Natural killer cell (primary cell): Measurements from ENCODE around the gene NDUFS6. TPM values are rescaled to one million over a fixed set of nuclear protein-coding genes. Genes with fewer than 3 reads are reported as not detected.

Experiments
- ATAC-seq, 3 donors: fragments of 150-1000 bp in 2 of 3; fragments of 200-7000 bp in 1 of 3; cut with Tn5 transposase; 1 replicate in 1 of 3; 2 replicates in 2 of 3; pipeline ENCODE4 v1.10.0; 2021; ENCODE audit warnings: mild to moderate bottlenecking in 2 of 3, moderate library complexity in 2 of 3
- DNase-seq, 2 donors: peaks; one replicate each; pipeline versions ENCODE4 v3.0.0 to v3.0.0-alpha.2; 2013 to 2021; ENCODE audit warnings: mixed read lengths in 1 of 2
- H3K27ac ChIP-seq: one replicate; pipeline ENCODE4 v1.5.1; 2013; ENCODE audit warnings: mild to moderate bottlenecking, low read length
- H3K27me3 ChIP-seq: one replicate; pipeline ENCODE4 v1.6.1; 2013; ENCODE audit warnings: low read length; ENCODE audit not compliant: control insufficient read depth, insufficient read depth
- H3K36me3 ChIP-seq: one replicate; pipeline ENCODE4 v1.6.1; 2013; ENCODE audit warnings: low read length; ENCODE audit not compliant: control insufficient read depth, insufficient read depth
- H3K4me1 ChIP-seq: one replicate; pipeline ENCODE4 v1.6.1; 2013; ENCODE audit warnings: low read length; ENCODE audit not compliant: control insufficient read depth, insufficient read depth
- H3K4me3 ChIP-seq: one replicate; pipeline ENCODE4 v1.5.1; 2013; ENCODE audit warnings: low read length
- H3K9me3 ChIP-seq: one replicate; pipeline ENCODE4 v1.6.1; 2013; ENCODE audit warnings: low read length; ENCODE audit not compliant: control insufficient read depth, insufficient read depth
- H3K27ac Mint-ChIP-seq, 2 donors: one replicate each; pipeline ENCODE4 v1.8.0; 2022; ENCODE audit warnings: mild to moderate bottlenecking in 2 of 2, mixed read lengths in 2 of 2, moderate library complexity in 1 of 2
- H3K27me3 Mint-ChIP-seq, 2 donors: one replicate each; pipeline ENCODE4 v1.8.0; 2022; ENCODE audit warnings: low read depth in 2 of 2, mixed read lengths in 2 of 2
- H3K36me3 Mint-ChIP-seq: one replicate; pipeline ENCODE4 v1.8.0; 2022; ENCODE audit warnings: mixed read lengths
- H3K4me1 Mint-ChIP-seq, 2 donors: one replicate each; pipeline ENCODE4 v1.8.0; 2022; ENCODE audit warnings: mixed read lengths in 2 of 2
- H3K4me3 Mint-ChIP-seq: one replicate; pipeline ENCODE4 v1.8.0; 2022; ENCODE audit warnings: mild to moderate bottlenecking, moderate library complexity, mixed read lengths
- H3K9me3 Mint-ChIP-seq, 2 donors: one replicate each; pipeline ENCODE4 v1.8.0; 2022; ENCODE audit warnings: mixed read lengths in 2 of 2
- CTCF ChIP-seq: fragments of 200-600 bp; IDR thresholded peaks from one replicate; pipeline ENCODE4 v1.8.0; 2022; ENCODE audit warnings: antibody characterized with exemption
- WGBS: methylation state at CpG from one replicate; pipeline ENCODE4 v1.1.7; 2013; ENCODE audit warnings: missing lambda C conversion rate; ENCODE audit not compliant: insufficient coverage; 5-methylcytosine and 5-hydroxymethylcytosine counted together
- intact Hi-C: fragments of 100-400 bp; cut with micrococcal nuclease; formaldehyde crosslinking; loops from one replicate; pipeline ENCODE4 v1.14.2; 2022
- total RNA-seq, 4 donors: library from RNA; stranded (reverse); fragments of 120-200 nt in 1 of 4; gene quantifications; one replicate each; pipeline versions ENCODE4 v1.2.3 to v1.2.4, GENCODE V29; 2013 to 2022

NDUFS6 gene
- total RNA-seq, 3 donors from 2014 or later (not counting 1 experiment from before 2014, with no cell fraction given), result 19.2 to 25.9 (median 22.5) TPM

GRCh38 chr5:1834022-1834551, 32.9 kb downstream of the NDUFS6 start:
- 81% methylated on average over 22 of the region's 22 CpGs for whole genome bisulfite sequencing
- peaks cover 15% of the 10 kb centered on the region for H3K4me1 ChIP-seq

GRCh38 chr5:1834721-1835429, 33.7 kb downstream of the NDUFS6 start:
- Mint-ChIP-seq H3K9me3 (no peaks in the 10 kb centered on the region), H3K4me3 (no peak overlapping the region), H3K27me3 (peaks cover 8 to 17% of the 10 kb centered on the region in 2 donors), H3K27ac (no peak overlapping the region), H3K4me1 (peaks cover 7 to 13% of the 10 kb centered on the region in 2 donors), H3K36me3 (no peaks in the 10 kb centered on the region)
- no peaks in the 10 kb centered on the region for H3K9me3 ChIP-seq
- no peak for TF ChIP-seq CTCF
- DNase-seq, result no peak
- intact Hi-C loops, result no loop called here
- no peak overlapping the region for H3K27ac ChIP-seq
- H3K4me1 ChIP-seq, result peaks cover 15% of the 10 kb centered on the region
- no peak overlapping the region for H3K4me3 ChIP-seq
- no peaks in the 10 kb centered on the region for H3K27me3 ChIP-seq
- H3K36me3 ChIP-seq, result no peaks in the 10 kb centered on the region
- ATAC-seq, result no peak
- WGBS, result 70% methylated on average over 18 of the region's 21 CpGs

More at GRCh38 chr5:1834022-1834551, 32.9 kb downstream of the NDUFS6 start:
- Mint-ChIP-seq H3K4me1 (peaks cover 7 to 13% of the 10 kb centered on the region in 2 donors), H3K27me3 (peaks cover 4 to 13% of the 10 kb centered on the region in 2 donors), H3K36me3 (no peaks in the 10 kb centered on the region), H3K27ac (no peak overlapping the region), H3K9me3 (no peaks in the 10 kb centered on the region), H3K4me3 (no peak overlapping the region)
- Histone ChIP-seq H3K27me3 (no peaks in the 10 kb centered on the region), H3K9me3 (no peaks in the 10 kb centered on the region), H3K4me3 (no peak overlapping the region), H3K27ac (no peak overlapping the region), H3K36me3 (no peaks in the 10 kb centered on the region)
- ATAC-seq (no peak), DNase-seq (no peak)
- TF ChIP-seq CTCF, result no peak
- intact Hi-C loops, result no loop called here

GRCh38 chr5:1835431-1835830, 34.2 kb downstream of the NDUFS6 start:
- no peaks in the 10 kb centered on the region for H3K36me3 Mint-ChIP-seq
- H3K27me3 ChIP-seq, result peaks cover under 1% of the 10 kb centered on the region
- H3K27ac Mint-ChIP-seq, result no peak overlapping the region

More at GRCh38 chr5:1835431-1835830, 34.2 kb downstream of the NDUFS6 start:
- WGBS, result 75% methylated on average over 13 of the region's 13 CpGs
- H3K4me3 ChIP-seq, result no peak overlapping the region
- H3K27ac ChIP-seq, result no peak overlapping the region
- H3K4me1 Mint-ChIP-seq, result peaks cover 7 to 13% of the 10 kb centered on the region in 2 donors
- DNase-seq (no peak), ATAC-seq (no peak)
- peaks cover 8 to 17% of the 10 kb centered on the region in 2 donors for H3K27me3 Mint-ChIP-seq
- no peaks in the 10 kb centered on the region for H3K9me3 Mint-ChIP-seq
- no peak overlapping the region for H3K4me3 Mint-ChIP-seq
- H3K9me3 ChIP-seq, result no peaks in the 10 kb centered on the region
- H3K36me3 ChIP-seq, result no peaks in the 10 kb centered on the region
- intact Hi-C loops, result no loop called here
- H3K4me1 ChIP-seq, result peaks cover 15% of the 10 kb centered on the region
- TF ChIP-seq CTCF, result no peak
